ENCODE data around the gene HSFX2.
"Not testable (repeated sequence)": the region's sequence is repeated elsewhere in the genome, so short reads cannot be mapped to it uniquely, and the experiment has no call there.

Gene HSFX2

DNA sequence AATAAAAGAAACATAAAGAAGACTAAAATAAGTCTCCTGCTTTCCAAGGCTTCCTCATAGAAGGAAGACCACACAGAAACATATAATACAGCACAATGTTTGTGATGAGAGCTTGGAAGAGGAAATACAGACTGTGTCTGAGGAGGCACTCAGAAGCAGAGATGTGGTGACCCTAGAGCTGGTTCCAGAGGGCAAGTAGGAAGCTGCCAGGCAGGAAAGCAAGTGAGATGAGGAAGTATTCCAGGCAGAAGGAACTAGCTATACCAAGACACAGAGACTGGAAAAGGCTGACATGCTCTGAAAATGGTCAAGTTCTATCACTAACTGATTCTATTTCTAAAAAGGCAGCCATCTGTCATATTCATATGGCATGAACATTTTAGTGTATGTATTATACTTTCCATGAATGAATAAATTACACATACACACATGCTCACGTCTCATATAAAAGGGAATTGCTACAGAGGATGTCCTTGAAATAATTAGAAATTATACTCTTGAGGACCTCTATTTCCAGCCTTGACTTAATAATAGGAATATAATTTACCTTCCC, 16.6 kb upstream of the HSFX2 start:
- DNase-seq (ENCODE audit: low read depth), result no peak
- H3K4me3 ChIP-seq (ENCODE audit: low read length), result no peak overlapping the region
- TF ChIP-seq, protein P1, sequence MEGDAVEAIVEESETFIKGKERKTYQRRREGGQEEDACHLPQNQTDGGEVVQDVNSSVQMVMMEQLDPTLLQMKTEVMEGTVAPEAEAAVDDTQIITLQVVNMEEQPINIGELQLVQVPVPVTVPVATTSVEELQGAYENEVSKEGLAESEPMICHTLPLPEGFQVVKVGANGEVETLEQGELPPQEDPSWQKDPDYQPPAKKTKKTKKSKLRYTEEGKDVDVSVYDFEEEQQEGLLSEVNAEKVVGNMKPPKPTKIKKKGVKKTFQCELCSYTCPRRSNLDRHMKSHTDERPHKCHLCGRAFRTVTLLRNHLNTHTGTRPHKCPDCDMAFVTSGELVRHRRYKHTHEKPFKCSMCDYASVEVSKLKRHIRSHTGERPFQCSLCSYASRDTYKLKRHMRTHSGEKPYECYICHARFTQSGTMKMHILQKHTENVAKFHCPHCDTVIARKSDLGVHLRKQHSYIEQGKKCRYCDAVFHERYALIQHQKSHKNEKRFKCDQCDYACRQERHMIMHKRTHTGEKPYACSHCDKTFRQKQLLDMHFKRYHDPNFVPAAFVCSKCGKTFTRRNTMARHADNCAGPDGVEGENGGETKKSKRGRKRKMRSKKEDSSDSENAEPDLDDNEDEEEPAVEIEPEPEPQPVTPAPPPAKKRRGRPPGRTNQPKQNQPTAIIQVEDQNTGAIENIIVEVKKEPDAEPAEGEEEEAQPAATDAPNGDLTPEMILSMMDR (conservative IDR thresholded peaks at IDR 0.05; ENCODE audit: low read length), result no peak

DNA sequence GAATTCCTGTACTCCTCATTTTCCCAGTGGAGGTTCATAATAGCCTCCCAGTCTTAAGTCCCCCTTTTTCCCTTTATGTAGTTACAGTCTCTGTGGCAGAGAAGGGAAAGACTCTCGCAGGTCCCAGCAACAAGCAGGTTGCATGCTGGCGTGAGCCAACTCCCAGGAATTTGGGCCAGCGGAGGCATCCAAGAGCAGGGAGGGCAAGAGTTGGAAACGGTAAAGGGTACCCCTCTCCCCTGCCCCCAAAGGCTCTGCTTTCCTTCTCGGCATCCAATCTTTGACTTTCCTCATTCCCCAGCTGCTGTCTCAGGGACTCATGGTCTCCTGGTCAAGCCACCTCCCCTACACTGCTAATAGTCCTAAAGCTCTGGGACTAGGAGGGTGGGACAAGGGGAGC, 15.4 kb upstream of the HSFX2 start:
- H3K4me3 ChIP-seq (ENCODE audit: low read length), result no peak overlapping the region
- no peak for DNase-seq (ENCODE audit: low read depth)
- TF ChIP-seq, protein P1 (conservative IDR thresholded peaks at IDR 0.05; ENCODE audit: low read length), result no peak

DNA sequence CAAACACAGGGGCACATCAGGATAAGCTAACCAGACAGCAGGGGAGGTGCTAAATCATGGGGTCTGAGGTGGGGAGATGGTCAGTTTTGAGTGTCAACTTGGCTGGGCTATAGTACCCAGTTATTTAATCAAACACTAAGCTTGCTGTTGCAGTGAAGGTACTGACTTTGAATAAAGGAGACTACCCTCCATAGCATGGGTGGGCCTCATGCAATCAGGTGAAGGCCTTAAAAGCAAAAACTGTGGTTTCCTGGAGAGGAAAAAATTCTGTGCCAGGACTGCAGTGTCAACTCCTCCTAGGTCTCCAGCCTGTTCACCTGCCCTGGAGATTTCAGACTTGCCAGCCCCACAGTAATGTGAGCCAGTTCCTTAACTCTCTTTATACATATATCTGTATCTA, 12.6 kb upstream of the HSFX2 start:
- TF ChIP-seq, protein P1 (conservative IDR thresholded peaks at IDR 0.05; ENCODE audit: low read length), result no peak
- H3K4me3 ChIP-seq (ENCODE audit: low read length), result no peak overlapping the region
- DNase-seq (ENCODE audit: low read depth), result no peak

DNA sequence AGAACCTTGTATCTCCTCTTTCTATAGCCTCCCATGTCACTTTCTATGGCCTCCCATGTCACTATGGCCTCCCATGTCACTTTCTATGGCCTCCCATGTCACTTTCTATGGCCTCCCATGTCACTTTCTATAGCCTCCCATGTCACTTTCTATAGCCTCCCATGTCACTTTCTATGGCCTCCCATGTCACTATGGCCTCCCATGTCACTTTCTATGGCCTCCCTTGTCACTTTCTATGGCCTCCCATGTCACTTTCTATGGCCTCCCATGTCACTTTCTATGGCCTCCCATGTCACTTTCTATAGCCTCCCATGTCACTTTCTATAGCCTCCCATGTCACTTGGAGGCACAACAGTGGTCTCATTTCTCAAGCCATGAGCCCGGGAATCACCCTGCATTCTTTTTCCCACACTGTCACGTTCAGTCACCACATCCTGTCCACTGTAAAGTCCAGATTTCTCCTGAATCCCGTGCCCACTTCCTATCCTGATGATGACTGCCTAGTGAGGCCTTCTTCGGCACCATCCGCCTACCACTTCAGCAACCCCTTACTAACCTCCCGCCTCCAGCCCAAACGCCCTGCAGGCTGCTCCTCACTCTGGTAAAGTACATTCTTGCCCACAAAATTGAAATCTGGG, 10.3 kb upstream of the HSFX2 start:
- not testable (repeated sequence) for H3K4me3 ChIP-seq (ENCODE audit: low read length); DNase-seq (ENCODE audit: low read depth)

DNA sequence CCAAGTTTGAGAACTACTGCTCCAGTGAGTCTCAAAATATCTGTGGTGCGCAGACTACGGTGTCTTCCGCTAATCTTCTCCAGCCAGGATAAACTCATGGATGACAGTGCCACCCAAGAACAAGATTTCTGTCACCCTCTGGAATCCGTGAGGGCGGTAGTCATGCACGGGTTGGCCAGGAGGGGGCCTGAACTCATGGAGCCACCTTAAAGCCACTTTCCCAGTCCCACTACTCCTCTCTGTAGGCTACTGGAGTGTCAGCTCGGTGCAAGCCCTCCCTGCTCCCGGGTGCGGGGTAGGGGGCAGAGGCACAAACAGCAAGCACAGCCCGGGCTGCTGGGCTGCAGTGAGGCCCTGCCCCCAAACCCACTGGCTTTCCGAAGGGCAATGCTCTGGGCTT, 3.5 kb upstream of the HSFX2 start:
- H3K4me3 ChIP-seq (ENCODE audit: low read length); DNase-seq (ENCODE audit: low read depth): not testable (repeated sequence)

DNA sequence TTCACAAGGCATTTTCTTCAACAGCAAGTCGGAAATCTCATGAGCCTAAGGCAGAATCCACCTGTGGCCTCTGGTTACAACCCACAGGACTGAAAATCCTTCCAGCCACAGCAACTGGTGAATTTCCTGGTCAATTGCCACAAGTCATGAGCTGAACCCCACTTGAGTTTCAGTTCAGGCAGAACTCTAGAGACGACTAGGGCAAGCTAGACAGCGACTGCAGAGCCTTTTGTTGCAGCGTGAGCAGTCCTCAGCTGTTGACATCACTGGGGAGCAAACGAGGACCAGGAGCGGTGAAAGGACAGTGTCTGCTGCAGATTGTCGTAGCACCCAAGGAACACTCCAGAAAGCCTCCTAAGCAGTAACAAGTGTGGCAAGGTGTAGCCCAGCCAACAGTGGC, 829 bp upstream of the HSFX2 start:
- not testable (repeated sequence) for DNase-seq (ENCODE audit: low read depth); H3K4me3 ChIP-seq (ENCODE audit: low read length)

DNA sequence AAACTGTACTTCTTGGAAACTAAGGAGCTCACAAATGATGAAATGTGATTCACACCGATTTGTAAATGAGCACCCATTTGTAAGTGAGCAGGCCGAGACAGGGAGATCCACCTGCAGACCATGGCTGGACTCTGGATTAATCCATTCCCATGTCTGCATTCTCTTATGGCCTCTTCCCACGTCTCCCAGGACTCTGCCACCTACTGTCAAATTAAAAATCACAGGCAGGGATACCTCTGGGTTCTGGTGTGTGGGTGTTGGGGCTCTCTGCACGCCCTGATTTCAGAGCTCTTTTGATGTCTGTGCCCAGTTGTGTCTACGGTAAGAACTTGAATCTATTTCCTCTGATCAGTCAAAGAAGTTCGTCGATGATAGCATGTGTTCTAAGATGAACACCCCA, 4.1 kb downstream of the HSFX2 start:
- not testable (repeated sequence) for DNase-seq (ENCODE audit: low read depth); H3K4me3 ChIP-seq (ENCODE audit: low read length)

DNA sequence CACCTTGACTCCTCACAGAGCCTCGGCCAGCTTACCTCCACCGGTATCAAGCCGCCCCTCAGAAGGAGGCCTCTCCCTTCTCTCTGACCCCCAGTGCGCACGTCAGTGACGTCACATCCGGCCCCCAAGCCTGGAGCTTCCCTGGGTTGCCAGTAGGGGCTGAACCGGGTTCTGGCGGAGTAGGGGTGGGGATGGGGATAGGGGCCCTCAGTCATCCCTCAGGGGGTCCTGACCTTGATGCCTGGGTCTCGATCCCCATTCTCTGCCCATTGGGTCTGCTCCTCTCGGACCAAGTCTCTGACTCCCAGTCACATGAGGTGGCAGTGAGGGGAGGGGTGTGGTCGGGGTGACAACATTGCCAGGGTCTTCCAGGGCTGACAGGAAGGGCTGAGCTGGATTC, 7.8 kb downstream of the HSFX2 start, which contains the start of gene MAGEA9B:
TSS of gene MAGEA9B (minus strand) at position 101 of the 400 bp plus-strand sequence. CDS start 4,280 bp downstream, outside the sequence.
- H3K4me3 ChIP-seq (ENCODE audit: low read length); DNase-seq (ENCODE audit: low read depth): not testable (repeated sequence)

DNA sequence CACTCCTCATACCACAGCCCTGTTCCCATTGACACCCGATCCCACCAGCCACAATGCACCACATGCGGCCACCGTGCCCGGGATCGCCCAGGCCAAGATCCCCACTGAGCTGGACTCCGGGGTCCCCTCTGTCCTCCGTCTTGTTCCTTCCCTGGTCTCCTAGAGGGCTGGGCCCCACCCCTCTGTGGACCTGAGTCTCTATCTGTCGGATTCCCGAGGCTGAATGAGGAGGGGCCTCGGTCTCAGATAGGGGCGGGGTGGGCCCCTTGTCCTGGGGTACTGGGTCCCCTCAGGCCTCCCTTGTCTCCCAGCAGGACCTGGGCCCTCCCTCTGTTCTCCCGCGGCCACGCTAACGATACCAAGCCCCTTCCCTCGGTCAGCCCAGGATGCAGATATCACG, 9.5 kb downstream of the HSFX2 start:
- not testable (repeated sequence) for DNase-seq (ENCODE audit: low read depth)

DNA sequence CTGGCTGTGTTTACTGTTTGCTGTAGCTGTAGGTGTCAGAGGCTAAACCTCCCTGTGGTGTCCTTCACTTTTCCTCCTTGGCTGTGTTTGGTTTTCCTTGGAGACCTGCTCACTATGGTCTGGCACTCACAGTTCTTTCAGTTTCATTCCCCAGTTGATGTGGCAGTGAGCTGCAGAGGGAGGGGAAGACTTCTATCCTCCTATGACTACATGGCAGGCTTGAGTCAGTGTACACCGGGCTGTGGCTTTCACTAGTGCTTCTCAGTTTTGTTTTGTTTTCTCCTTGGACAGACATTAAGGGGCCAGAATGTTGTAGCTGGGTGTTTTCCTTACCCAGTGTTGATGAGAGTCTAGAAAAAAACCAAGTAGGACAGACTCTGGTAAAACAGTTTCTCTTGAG, 21.7 kb downstream of the HSFX2 start:
- DNase-seq (ENCODE audit: low read depth); H3K4me3 ChIP-seq (ENCODE audit: low read length): not testable (repeated sequence)

More for the DNA sequence above, 9.5 kb downstream of the HSFX2 start:
- H3K4me3 ChIP-seq (ENCODE audit: low read length), result not testable (repeated sequence)

DNA sequence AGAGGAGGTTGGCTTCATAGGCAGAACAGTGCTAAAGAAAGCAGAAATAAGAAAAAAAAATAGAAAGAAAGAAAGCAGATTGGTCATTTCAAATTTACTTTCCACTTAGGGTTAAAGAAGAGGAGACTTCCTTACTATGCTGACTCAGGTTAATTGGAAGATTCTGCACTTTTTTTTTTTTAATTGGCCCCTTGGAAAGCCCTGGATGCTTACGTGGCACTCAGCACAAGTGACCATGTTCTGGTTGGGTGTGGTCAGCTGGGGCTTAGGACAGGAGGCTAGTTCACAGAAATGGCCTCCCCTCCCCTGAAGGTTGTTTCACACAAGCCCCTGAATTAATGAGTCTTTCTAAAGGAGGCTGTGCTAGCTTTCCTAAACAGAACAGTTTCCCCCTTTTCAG, 22.4 kb downstream of the HSFX2 start:
- DNase-seq (ENCODE audit: low read depth), result peak; percentile 2
- TF ChIP-seq, protein P1 (conservative IDR thresholded peaks at IDR 0.05; ENCODE audit: low read length), result no peak

More for the DNA sequence above, 22.4 kb downstream of the HSFX2 start:
- no peak overlapping the region for H3K4me3 ChIP-seq (ENCODE audit: low read length)
